Tibial artery (tissue), 4 donors: ENCODE results near the gene COPE.

Experiments
- DNase-seq, 2 donors: peaks; one replicate each; pipeline ENCODE4 v3.0.0-alpha.2; 2019
- H3K27ac ChIP-seq, 2 donors: fragments of 200-600 bp; sonication (generic) in 1 of 2; 1 replicate in 1 of 2; 2 replicates in 1 of 2; pipeline ENCODE4 v1.5.1; 2018 to 2019; ENCODE audit warnings: mild to moderate bottlenecking in 1 of 2
- H3K27me3 ChIP-seq, 2 donors: fragments of 200-600 bp; sonication (generic) in 1 of 2; one replicate each; pipeline versions ENCODE4 v1.5.1 to v1.6.0; 2016 to 2019
- H3K36me3 ChIP-seq, 3 donors: fragments of 200-600 bp; sonication (generic) in 2 of 3; one replicate each; pipeline ENCODE4 v1.5.1; 2016 to 2019; ENCODE audit warnings: mild to moderate bottlenecking in 2 of 3
- H3K4me1 ChIP-seq, 4 donors: fragments of 200-600 bp; sonication (generic) in 2 of 4; 1 replicate in 3 of 4; 2 replicates in 1 of 4; pipeline ENCODE4 v1.5.1; 2016 to 2019
- H3K4me3 ChIP-seq, 2 donors: fragments of 200-600 bp; sonication (generic) in 1 of 2; 1 replicate in 1 of 2; 2 replicates in 1 of 2; pipeline ENCODE4 v1.5.1; 2018 to 2019; ENCODE audit warnings: mild to moderate bottlenecking in 2 of 2
- H3K9me3 ChIP-seq, 3 donors: fragments of 200-600 bp; sonication (generic) in 1 of 3; one replicate each; pipeline ENCODE4 v1.5.1; 2016 to 2019
- CTCF ChIP-seq, 2 experiments: fragments of 200-600 bp in 1 of 2; fragments of 450-650 bp in 1 of 2; IDR thresholded peaks; one replicate each; pipeline ENCODE4 v1.5.1; 2017 to 2019; ENCODE audit warnings: antibody characterized with exemption in 2 of 2, mild to moderate bottlenecking in 1 of 2, moderate library complexity in 1 of 2
- intact Hi-C: fragments of 100-400 bp; cut with DNase I; formaldehyde crosslinking; loops from one replicate; pipeline ENCODE4 v1.15.0; 2023; ENCODE audit warnings: low total_unique reads

The COPE gene

GRCh38 chr19:18856385-18857126 lies 62.6 kb downstream of the COPE start:
- TF ChIP-seq CTCF (IDR thresholded peaks at IDR 0.05), result no peak
- no peak overlapping the region for H3K4me3 ChIP-seq
- DNase-seq, result no peak
- no peaks in the 10 kb centered on the region for H3K9me3 ChIP-seq
- H3K27me3 ChIP-seq, result no peaks in the 10 kb centered on the region
- H3K36me3 ChIP-seq, result peaks cover 100% of the 10 kb centered on the region in 3 donors
- intact Hi-C loops, result no loop called here
- H3K27ac ChIP-seq, result no peak overlapping the region
- H3K4me1 ChIP-seq, result peaks cover 0 to 7% (median 0%) of the 10 kb centered on the region in 4 donors

GRCh38 chr19:18855647-18856384 lies 63.4 kb downstream of the COPE start:
- Histone ChIP-seq H3K27ac (no peak overlapping the region), H3K27me3 (no peaks in the 10 kb centered on the region), H3K4me1 (peaks cover 0 to 10% (median under 1%) of the 10 kb centered on the region in 4 donors), H3K4me3 (no peak overlapping the region), H3K9me3 (no peaks in the 10 kb centered on the region), H3K36me3 (peaks cover 100% of the 10 kb centered on the region in 3 donors)
- intact Hi-C loops, result no loop called here
- DNase-seq, result no peak
- no peak for TF ChIP-seq CTCF (IDR thresholded peaks at IDR 0.05)

- TF ChIP-seq CTCF (IDR thresholded peaks at IDR 0.05), result no peak
- Histone ChIP-seq H3K27me3 (no peaks in the 10 kb centered on the region), H3K27ac (no peak overlapping the region), H3K9me3 (no peaks in the 10 kb centered on the region), H3K4me1 (peaks cover 0 to 18% (median 8%) of the 10 kb centered on the region in 4 donors), H3K4me3 (no peak overlapping the region), H3K36me3 (peaks cover 100% of the 10 kb centered on the region in 3 donors)
- intact Hi-C loops, result no loop called here
- no peak for DNase-seq
Observed at GRCh38 chr19:18854982-18855381, 64.2 kb downstream of the COPE start.

GRCh38 chr19:18853755-18854427 lies 65.3 kb downstream of the COPE start:
- Histone ChIP-seq H3K4me1 (peaks cover 0 to 29% (median 19%) of the 10 kb centered on the region in 4 donors), H3K27ac (no peak overlapping the region), H3K9me3 (no peaks in the 10 kb centered on the region), H3K4me3 (no peak overlapping the region), H3K27me3 (no peaks in the 10 kb centered on the region), H3K36me3 (peaks cover 89 to 91% (median 90%) of the 10 kb centered on the region in 3 donors)
- TF ChIP-seq CTCF (IDR thresholded peaks at IDR 0.05), result no peak
- intact Hi-C loops, result no loop called here
- DNase-seq, result no peak

- Histone ChIP-seq H3K4me3 (no peak overlapping the region), H3K9me3 (no peaks in the 10 kb centered on the region), H3K27ac (no peak overlapping the region), H3K27me3 (no peaks in the 10 kb centered on the region), H3K4me1 (peaks cover 0 to 42% (median 32%) of the 10 kb centered on the region in 4 donors), H3K36me3 (peaks cover 77 to 79% (median 77%) of the 10 kb centered on the region in 3 donors)
- intact Hi-C loops, result no loop called here
- TF ChIP-seq CTCF (IDR thresholded peaks at IDR 0.05), result no peak
- no peak for DNase-seq
Observed at GRCh38 chr19:18852648-18853047, 66.5 kb downstream of the COPE start.
